ENCODE data around the gene SH3D21.

GRCh38 chr1:36276688-36277087 is 29.5 kb upstream of the SH3D21 start:
- TF ChIP-seq CTCF (IDR thresholded peaks at IDR 0.05; ENCODE audit: low read length) (no peak), EZH2 (optimal IDR thresholded peaks at IDR 0.05; ENCODE audit: low read depth, low read length) (no peak), EZH2phosphoT487 (IDR thresholded peaks at IDR 0.05; ENCODE audit: low read length) (no peak)
